ENCODE results near the gene TMEM267. TPM values are rescaled to one million over a fixed set of nuclear protein-coding genes. Genes with fewer than 3 reads are reported as not detected.
"Not testable (repeated sequence)": the region's sequence is repeated elsewhere in the genome, so short reads cannot be mapped to it uniquely, and the experiment has no call there.

TMEM267 gene
- total RNA-seq, 1 experiment from 2014 or later, result 17.5 TPM

DNA sequence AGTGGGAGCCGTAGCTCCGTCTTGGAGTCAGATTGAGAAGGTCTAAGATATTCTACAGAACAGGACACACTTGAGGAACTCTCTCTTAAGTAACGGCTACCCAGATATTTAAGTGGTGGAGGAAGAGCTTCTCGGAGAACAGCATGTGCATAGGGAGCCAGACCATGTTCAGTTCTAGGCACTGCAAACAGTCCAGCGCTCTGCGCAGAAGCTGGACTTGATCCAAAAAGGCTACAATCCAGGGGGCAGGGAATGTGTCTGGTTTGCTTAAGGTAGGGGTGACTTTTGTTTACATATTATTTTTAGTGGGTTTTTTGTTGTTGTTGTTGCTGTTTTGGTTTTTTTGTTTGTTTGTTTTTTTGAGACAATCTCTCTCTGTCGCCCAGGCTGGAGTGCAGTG is 54.6 kb downstream of the TMEM267 start (continued):
- no peak for TF ChIP-seq EZH2phosphoT487 (IDR thresholded peaks at IDR 0.05; ENCODE audit: borderline replicate concordance)
- no peak for TF ChIP-seq RAD21 (IDR thresholded peaks at IDR 0.05; ENCODE audit: low read depth)

DNA sequence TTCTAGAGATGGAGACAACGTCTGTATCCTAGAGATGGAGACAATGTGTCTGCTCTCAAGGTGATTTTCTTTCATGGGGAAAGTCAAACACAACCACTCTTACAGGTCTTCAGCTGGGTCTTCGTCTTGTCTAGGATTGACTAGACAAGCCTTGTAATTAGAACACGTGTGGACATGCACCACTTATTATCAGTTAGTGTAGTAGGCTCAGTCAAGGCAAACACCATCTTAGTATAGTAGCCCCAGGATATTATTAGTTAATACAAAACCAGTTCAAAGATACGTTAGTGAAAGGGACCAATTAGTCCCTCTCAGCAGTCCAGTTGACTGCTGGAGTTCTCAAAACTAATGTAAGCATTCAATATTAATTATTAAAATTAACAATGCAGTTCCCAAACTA is 56.4 kb downstream of the TMEM267 start:
- ChIA-PET RAD21 (ENCODE audit: low non-redundant PET in 1 of 2, low total read pairs in 2 of 2, uncharacterized antibody in 2 of 2, unreplicated experiment in 2 of 2) (no interaction called here), POLR2A (no interaction called here), CTCF (no interaction called here)
- H4K20me1 ChIP-seq (ENCODE audit: insufficient read depth), result no peaks in the 10 kb centered on the region
- H3K4me3 ChIP-seq (replicated peaks in 1 of 2; ENCODE audit: low read depth in 1 of 2, low read length in 2 of 2), result no peak overlapping the region
- H3K27me3 ChIP-seq (ENCODE audit: insufficient read depth, low read length), result no peaks in the 10 kb centered on the region
- ATAC-seq (no peak), DNase-seq (ENCODE audit: low read depth, low spot score) (no peak)
- peaks cover 9 to 11% of the 10 kb centered on the region in 2 experiments for H3K4me1 ChIP-seq (ENCODE audit: control insufficient read depth in 1 of 2, insufficient read depth in 2 of 2, low read length in 2 of 2)
- H3K79me2 ChIP-seq (ENCODE audit: insufficient read depth, low read length), result no peaks in the 10 kb centered on the region
- H2AFZ ChIP-seq (ENCODE audit: low read depth, low read length, poor library complexity, severe bottlenecking), result no peak overlapping the region
- TF ChIP-seq, protein P1, sequence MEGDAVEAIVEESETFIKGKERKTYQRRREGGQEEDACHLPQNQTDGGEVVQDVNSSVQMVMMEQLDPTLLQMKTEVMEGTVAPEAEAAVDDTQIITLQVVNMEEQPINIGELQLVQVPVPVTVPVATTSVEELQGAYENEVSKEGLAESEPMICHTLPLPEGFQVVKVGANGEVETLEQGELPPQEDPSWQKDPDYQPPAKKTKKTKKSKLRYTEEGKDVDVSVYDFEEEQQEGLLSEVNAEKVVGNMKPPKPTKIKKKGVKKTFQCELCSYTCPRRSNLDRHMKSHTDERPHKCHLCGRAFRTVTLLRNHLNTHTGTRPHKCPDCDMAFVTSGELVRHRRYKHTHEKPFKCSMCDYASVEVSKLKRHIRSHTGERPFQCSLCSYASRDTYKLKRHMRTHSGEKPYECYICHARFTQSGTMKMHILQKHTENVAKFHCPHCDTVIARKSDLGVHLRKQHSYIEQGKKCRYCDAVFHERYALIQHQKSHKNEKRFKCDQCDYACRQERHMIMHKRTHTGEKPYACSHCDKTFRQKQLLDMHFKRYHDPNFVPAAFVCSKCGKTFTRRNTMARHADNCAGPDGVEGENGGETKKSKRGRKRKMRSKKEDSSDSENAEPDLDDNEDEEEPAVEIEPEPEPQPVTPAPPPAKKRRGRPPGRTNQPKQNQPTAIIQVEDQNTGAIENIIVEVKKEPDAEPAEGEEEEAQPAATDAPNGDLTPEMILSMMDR (IDR thresholded peaks at IDR 0.05 in 2 of 3, conservative IDR thresholded peaks at IDR 0.05 in 1 of 3; ENCODE audit: borderline replicate concordance in 1 of 3, insufficient read depth in 1 of 3, low read depth in 2 of 3, low read length in 2 of 3), result no peak
- no peaks in the 10 kb centered on the region for H3K9me2 ChIP-seq (ENCODE audit: insufficient read depth)
- no peaks in the 10 kb centered on the region for H3K9me3 ChIP-seq (ENCODE audit: control insufficient read depth in 1 of 2, insufficient read depth in 1 of 2, low read depth in 1 of 2, low read length in 2 of 2)
- H3K36me3 ChIP-seq (ENCODE audit: control insufficient read depth in 1 of 2, insufficient read depth in 2 of 2, low read length in 2 of 2), result no peaks in the 10 kb centered on the region
- intact Hi-C loops (cut with micrococcal nuclease), result no loop called here
- no peak overlapping the region for H3K9ac ChIP-seq (ENCODE audit: low read length)
- no peak overlapping the region for H3K4me2 ChIP-seq (ENCODE audit: low read length)
- H3K27ac ChIP-seq (ENCODE audit: low read depth, low read length), result no peak overlapping the region
- BruUV-seq (replicated peaks), result no TSS peak

DNA sequence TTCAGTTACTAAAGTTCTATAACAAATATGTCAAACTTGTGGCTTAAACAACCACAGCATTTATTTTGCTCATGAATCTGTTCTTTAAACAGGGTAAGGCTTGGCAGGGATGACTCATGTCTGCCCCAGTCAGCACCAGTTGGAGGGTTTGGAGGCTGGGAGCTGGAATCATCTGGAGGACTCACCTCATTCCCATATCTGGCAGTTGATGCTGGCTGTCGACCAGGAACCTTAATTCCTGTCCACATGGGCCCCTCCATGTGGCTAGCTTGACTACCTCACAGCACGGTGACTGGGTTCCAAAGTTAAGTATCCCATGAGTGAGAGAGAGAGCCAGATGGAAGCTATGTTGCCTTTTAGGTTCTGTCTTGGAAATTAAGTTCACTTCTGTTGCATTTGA is 57.7 kb downstream of the TMEM267 start:
- no peak overlapping the region for H3K27ac ChIP-seq (ENCODE audit: low read depth, low read length)
- no peaks in the 10 kb centered on the region for H3K27me3 ChIP-seq (ENCODE audit: insufficient read depth, low read length)
- no peaks in the 10 kb centered on the region for H3K36me3 ChIP-seq (ENCODE audit: control insufficient read depth in 1 of 2, insufficient read depth in 2 of 2, low read length in 2 of 2)
- POLR2A ChIA-PET, result no interaction called here
- no peak overlapping the region for H2AFZ ChIP-seq (ENCODE audit: low read depth, low read length, poor library complexity, severe bottlenecking)
- ATAC-seq (no peak), DNase-seq (ENCODE audit: low read depth, low spot score) (no peak)
- peaks cover 7 to 10% of the 10 kb centered on the region in 2 experiments for H3K4me1 ChIP-seq (ENCODE audit: control insufficient read depth in 1 of 2, insufficient read depth in 2 of 2, low read length in 2 of 2)
- peak; percentile 29; the same call in 1 of the 2 replicates for TF ChIP-seq SRF (IDR thresholded peaks at IDR 0.05; ENCODE audit: low read depth)
- no peak for TF ChIP-seq POLR2AphosphoS5 (IDR thresholded peaks at IDR 0.05; ENCODE audit: low read depth, low read length)
- CTCF ChIA-PET, result interaction anchor here (1.1 kb wide), 1 partner anchor 58 kb away, joined by 3 read pairs; the partner anchor contains the start of gene TMEM267
- H3K4me3 ChIP-seq (replicated peaks in 1 of 2; ENCODE audit: low read depth in 1 of 2, low read length in 2 of 2), result no peak overlapping the region
- H4K20me1 ChIP-seq (ENCODE audit: insufficient read depth), result no peaks in the 10 kb centered on the region
- H3K9ac ChIP-seq (ENCODE audit: low read length), result no peak overlapping the region
- H3K79me2 ChIP-seq (ENCODE audit: insufficient read depth, low read length), result no peaks in the 10 kb centered on the region
- no peaks in the 10 kb centered on the region for H3K9me3 ChIP-seq (ENCODE audit: control insufficient read depth in 1 of 2, insufficient read depth in 1 of 2, low read depth in 1 of 2, low read length in 2 of 2)
- no peaks in the 10 kb centered on the region for H3K9me2 ChIP-seq (ENCODE audit: insufficient read depth)
- no peak overlapping the region for H3K4me2 ChIP-seq (ENCODE audit: low read length)
- intact Hi-C loops (cut with micrococcal nuclease), result no loop called here
- no TSS peak for BruUV-seq (replicated peaks)
- RAD21 ChIA-PET (ENCODE audit: low non-redundant PET in 1 of 2, low total read pairs in 2 of 2, uncharacterized antibody in 2 of 2, unreplicated experiment in 2 of 2), result no interaction called here

DNA sequence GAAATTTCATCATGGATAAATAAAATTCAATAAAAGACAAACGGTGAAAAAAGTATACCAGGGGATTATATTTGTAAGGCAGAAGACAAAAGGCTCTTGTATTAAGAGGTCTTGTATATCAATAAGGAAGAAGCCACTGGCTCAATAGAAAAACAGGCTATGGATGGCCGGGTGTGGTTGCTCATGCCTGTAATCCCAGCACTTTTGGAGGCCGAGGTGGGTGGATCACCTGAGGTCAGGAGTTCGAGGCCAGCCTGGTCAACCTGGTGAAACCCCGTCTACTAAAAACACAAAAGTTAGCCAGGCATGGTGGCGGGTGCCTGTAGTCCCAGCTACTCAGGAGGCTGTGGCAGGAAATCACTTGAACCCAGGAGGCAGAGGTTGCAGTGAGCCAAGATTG is 60.6 kb downstream of the TMEM267 start:
- H3K4me3 ChIP-seq (replicated peaks in 1 of 2; ENCODE audit: low read depth in 1 of 2, low read length in 2 of 2); H3K9me3 ChIP-seq (ENCODE audit: control insufficient read depth in 1 of 2, insufficient read depth in 1 of 2, low read depth in 1 of 2, low read length in 2 of 2); H3K27me3 ChIP-seq (ENCODE audit: insufficient read depth, low read length); H3K9me2 ChIP-seq (ENCODE audit: insufficient read depth); H3K79me2 ChIP-seq (ENCODE audit: insufficient read depth, low read length); DNase-seq (ENCODE audit: low read depth, low spot score); intact Hi-C loops (cut with micrococcal nuclease); H2AFZ ChIP-seq (ENCODE audit: low read depth, low read length, poor library complexity, severe bottlenecking); H3K36me3 ChIP-seq (ENCODE audit: control insufficient read depth in 1 of 2, insufficient read depth in 2 of 2, low read length in 2 of 2); H4K20me1 ChIP-seq (ENCODE audit: insufficient read depth); H3K9ac ChIP-seq (ENCODE audit: low read length); RAD21 ChIA-PET (ENCODE audit: low non-redundant PET in 1 of 2, low total read pairs in 2 of 2, uncharacterized antibody in 2 of 2, unreplicated experiment in 2 of 2); CTCF ChIA-PET; POLR2A ChIA-PET; H3K4me2 ChIP-seq (ENCODE audit: low read length); ATAC-seq; BruUV-seq (replicated peaks); H3K27ac ChIP-seq (ENCODE audit: low read depth, low read length): not testable (repeated sequence)
- peaks cover 7 to 10% of the 10 kb centered on the region in 2 experiments for H3K4me1 ChIP-seq (ENCODE audit: control insufficient read depth in 1 of 2, insufficient read depth in 2 of 2, low read length in 2 of 2)

Data from HCT116 (cell line).